GM18505 (cell line): ENCODE measurements around the gene PERM1.
A peak's percentile ranks its signal among the peaks of the same experiment; 100 is the strongest.
"Not testable (repeated sequence)": the region's sequence is repeated elsewhere in the genome, so short reads cannot be mapped to it uniquely, and the experiment has no call there.

ENCODE experiments used
- ATAC-seq: cut with Tn5 transposase; IDR thresholded peaks from one replicate; pipeline ENCODE4 v1.9.1; 2021; ENCODE audit not compliant: unreplicated experiment
- POLR2A ChIP-seq: IDR thresholded peaks from 4 replicates; pipeline ENCODE4 v1.6.1; 2011; ENCODE audit warnings: borderline replicate concordance; ENCODE audit not compliant: insufficient read depth, insufficient read length; ENCODE audit errors: extremely low read depth

Gene PERM1

GRCh38 chr1:1021010-1021919, 39.4 kb upstream of the PERM1 start:
- no peak for TF ChIP-seq POLR2A
- no peak for ATAC-seq

GRCh38 chr1:1020415-1021009, 38.6 kb upstream of the PERM1 start:
- no peak for TF ChIP-seq POLR2A
- ATAC-seq, result peak; percentile 16

- ATAC-seq, result peak; percentile 27
- no peak for TF ChIP-seq POLR2A
These were observed 38.1 kb upstream of the PERM1 start, which contains the start of gene AGRN for GRCh38 chr1:1020000-1020404. TSS of gene AGRN (plus strand) at chr1:1020120. CDS start at chr1:1020173, 53 bp downstream.

- peak; percentile 63 for ATAC-seq
- TF ChIP-seq POLR2A, result peak; percentile 50
These were observed 37.5 kb upstream of the PERM1 start for GRCh38 chr1:1019122-1019999.

- not testable (repeated sequence) for ATAC-seq
These were observed 36.4 kb upstream of the PERM1 start for GRCh38 chr1:1018321-1018685.

DNA sequence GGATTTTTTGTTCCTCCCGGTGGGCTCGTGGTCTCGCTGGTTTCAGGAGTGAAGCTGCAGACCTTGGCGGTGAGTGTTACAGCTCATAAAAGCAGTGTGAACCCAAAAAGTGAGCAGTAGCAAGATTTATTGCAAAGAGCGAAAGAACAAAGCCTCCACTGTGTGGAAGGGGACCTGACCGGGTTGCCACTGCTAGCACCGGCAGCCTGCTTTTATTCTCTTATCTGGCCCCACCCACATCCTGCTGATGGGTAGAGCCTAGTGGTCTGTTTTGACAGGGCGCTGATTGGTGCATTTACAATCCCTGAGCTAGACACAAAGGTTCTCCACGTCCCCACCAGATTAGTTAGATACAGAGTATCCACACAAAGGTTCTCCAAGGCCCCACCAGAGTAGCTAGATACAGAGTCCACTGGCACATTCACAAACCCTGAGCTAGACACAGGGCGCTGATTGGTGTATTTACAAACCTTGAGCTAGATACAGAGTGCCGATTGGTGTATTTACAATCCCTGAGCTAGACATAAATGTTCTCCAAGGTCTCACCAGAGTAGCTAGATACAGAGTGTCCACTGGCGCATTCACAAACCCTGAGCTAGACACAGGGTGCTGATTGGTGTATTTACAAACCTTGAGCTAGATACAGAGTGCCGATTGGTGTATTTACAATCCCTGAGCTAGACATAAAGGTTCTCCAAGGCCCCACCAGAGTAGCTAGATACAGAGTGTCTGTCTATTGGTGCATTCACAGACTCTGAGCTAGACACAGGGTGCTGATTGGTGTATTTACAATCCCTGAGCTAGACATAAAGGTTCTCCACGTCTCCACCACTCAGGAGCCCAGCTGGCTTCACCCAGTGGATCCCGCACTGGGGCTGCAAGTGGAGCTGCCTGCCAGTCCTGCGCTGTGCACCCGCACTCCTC, 35.8 kb upstream of the PERM1 start:
- not testable (repeated sequence) for ATAC-seq

GRCh38 chr1:1014799-1015681, 33.1 kb upstream of the PERM1 start:
- peak; percentile 40 for TF ChIP-seq POLR2A
- ATAC-seq, result no peak

DNA sequence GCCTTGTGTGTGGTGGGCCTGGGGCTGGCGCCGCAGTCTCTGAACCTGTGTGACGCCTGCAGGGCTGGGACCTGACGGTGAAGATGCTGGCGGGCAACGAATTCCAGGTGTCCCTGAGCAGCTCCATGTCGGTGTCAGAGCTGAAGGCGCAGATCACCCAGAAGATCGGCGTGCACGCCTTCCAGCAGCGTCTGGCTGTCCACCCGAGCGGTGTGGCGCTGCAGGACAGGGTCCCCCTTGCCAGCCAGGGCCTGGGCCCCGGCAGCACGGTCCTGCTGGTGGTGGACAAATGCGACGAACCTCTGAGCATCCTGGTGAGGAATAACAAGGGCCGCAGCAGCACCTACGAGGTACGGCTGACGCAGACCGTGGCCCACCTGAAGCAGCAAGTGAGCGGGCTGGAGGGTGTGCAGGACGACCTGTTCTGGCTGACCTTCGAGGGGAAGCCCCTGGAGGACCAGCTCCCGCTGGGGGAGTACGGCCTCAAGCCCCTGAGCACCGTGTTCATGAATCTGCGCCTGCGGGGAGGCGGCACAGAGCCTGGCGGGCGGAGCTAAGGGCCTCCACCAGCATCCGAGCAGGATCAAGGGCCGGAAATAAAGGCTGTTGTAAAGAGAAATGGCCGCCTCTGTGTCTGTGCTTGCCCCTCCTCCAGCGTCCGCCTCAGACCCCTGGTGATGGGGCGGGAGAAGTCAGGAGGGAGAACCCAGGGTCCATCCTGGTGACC, 32.2 kb upstream of the PERM1 start:
- no peak for ATAC-seq
- TF ChIP-seq POLR2A, result peak; percentile 27

DNA sequence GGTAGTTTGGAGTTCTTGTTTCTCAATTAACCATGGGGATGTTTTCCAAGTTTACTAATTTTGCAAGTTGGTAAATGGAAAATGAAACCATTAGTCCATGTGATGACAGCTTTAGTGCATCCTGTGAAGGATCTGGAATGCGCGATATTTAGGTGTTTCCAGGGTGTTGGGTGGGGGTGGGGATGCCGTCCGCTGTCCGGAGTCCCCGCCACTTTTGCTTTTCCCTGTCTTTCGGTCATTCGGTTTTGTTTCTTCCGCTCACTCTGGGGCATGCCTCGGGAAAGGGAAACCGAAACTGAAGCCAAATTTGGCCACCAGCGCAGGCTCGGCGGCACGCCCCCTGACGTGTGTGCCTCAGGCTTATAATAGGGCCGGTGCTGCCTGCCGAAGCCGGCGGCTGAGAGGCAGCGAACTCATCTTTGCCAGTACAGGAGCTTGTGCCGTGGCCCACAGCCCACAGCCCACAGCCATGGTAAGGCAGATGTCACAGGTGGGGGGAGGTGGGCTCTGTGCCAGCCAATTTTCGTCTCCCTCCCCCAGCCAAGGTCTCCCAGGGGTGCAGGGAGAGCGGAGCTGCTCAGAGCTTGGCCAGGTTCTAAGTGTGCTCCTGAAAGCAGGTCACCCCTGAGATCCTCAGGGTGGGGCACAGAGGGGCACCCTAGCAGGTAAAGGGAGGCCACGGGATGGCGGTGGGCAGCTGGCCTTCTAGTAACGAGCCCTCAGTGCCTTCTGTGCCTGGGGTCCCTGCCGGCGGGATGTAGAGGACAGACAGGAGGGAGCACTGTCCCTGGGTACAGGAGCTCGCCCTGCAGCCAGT, 31.4 kb upstream of the PERM1 start, which contains the start of gene ISG15:
TSS of gene ISG15 (plus strand) at position 393 of the 817 bp plus-strand sequence. CDS start at position 470, 77 bp downstream.
- TF ChIP-seq POLR2A, result peak; percentile 97
- ATAC-seq, result peak; percentile 91

DNA sequence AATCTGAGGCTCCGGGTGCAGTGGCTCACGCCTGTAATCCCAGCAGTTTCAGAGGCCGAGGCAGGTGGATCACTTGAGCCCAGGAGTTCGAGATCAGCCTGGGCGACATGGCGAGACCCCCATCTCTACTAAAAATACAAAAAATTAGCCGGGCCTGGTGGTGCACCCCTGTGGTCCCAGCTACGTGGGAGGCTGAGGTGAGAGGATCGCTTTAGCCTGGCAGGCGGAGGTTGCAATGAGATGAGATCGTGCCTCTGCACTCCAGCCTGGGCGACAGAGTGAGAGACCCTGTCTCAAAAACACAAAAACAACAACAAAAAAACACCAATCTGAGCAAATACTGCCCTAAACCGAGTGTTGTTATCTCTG, 30.8 kb upstream of the PERM1 start:
- not testable (repeated sequence) for ATAC-seq

- TF ChIP-seq POLR2A, result no peak
- no peak for ATAC-seq
These were observed 29.6 kb upstream of the PERM1 start for GRCh38 chr1:1011396-1011949.

GRCh38 chr1:1010131-1010530, 28.2 kb upstream of the PERM1 start:
- ATAC-seq, result not testable (repeated sequence)
